HFFc6 (cell line): ENCODE measurements around the gene KIF5C. TPM values are rescaled to one million over a fixed set of nuclear protein-coding genes. Genes with fewer than 3 reads are reported as not detected.

Experiments
- DNase-seq: peaks from one replicate; pipeline ENCODE4 v3.0.0-alpha.2; 2018
- H3K27ac Mint-ChIP-seq: 2 replicates; pipeline ENCODE4 v1.8.0; 2020; ENCODE audit warnings: mild to moderate bottlenecking, mixed read lengths
- H3K27me3 Mint-ChIP-seq: 2 replicates; pipeline ENCODE4 v1.8.0; 2021; ENCODE audit warnings: mild to moderate bottlenecking, moderate library complexity, mixed read lengths; ENCODE audit not compliant: insufficient read depth
- H3K36me3 Mint-ChIP-seq: 2 replicates; pipeline ENCODE4 v1.8.0; 2021; ENCODE audit warnings: low read depth, mixed read lengths
- H3K4me1 Mint-ChIP-seq: 2 replicates; pipeline ENCODE4 v1.8.0; 2020; ENCODE audit warnings: low read depth, mixed read lengths
- H3K4me3 Mint-ChIP-seq: 2 replicates; pipeline ENCODE4 v1.8.0; 2020; ENCODE audit warnings: mild to moderate bottlenecking, moderate library complexity, mixed read lengths
- H3K9me3 Mint-ChIP-seq: 2 replicates; pipeline ENCODE4 v1.8.0; 2020; ENCODE audit warnings: mild to moderate bottlenecking, mixed read lengths
- CTCF ChIP-seq: fragments of 200-600 bp; sonication (generic); IDR thresholded peaks from 2 replicates; pipeline ENCODE4 v1.5.0; 2021; ENCODE audit warnings: antibody characterized with exemption, mild to moderate bottlenecking
- total RNA-seq, 6 experiments: library from RNA; stranded (reverse); fragmentation: NEBNext Ultra II Directional; extraction: Animal tissue kit (Norgen Biotek cat#: 25700); gene quantifications; 2 replicates in 1 of 6; 3 replicates in 5 of 6; pipeline ENCODE4 v1.2.3, GENCODE V29; 2021

The KIF5C gene
- total RNA-seq, 6 experiments from 2014 or later, result 0.38 to 1.0 (median 0.54) TPM

- Mint-ChIP-seq H3K4me1 (peaks cover 39% of the 10 kb centered on the region), H3K9me3 (no peaks in the 10 kb centered on the region), H3K27ac (no peak overlapping the region), H3K27me3 (no peaks in the 10 kb centered on the region; the same call in 1 of the 2 replicates), H3K36me3 (no peaks in the 10 kb centered on the region), H3K4me3 (no peak overlapping the region)
- no peak for DNase-seq
- no peak for TF ChIP-seq CTCF
Observed at GRCh38 chr2:149021761-149022160, 146.7 kb downstream of the KIF5C start.

- TF ChIP-seq CTCF, result no peak
- Mint-ChIP-seq H3K27me3 (no peaks in the 10 kb centered on the region), H3K4me3 (no peak overlapping the region), H3K4me1 (peaks cover 30% of the 10 kb centered on the region), H3K27ac (no peak overlapping the region), H3K36me3 (no peaks in the 10 kb centered on the region), H3K9me3 (no peaks in the 10 kb centered on the region)
- no peak for DNase-seq
Observed at GRCh38 chr2:149023091-149023490, 148.1 kb downstream of the KIF5C start.

- no peaks in the 10 kb centered on the region for H3K36me3 Mint-ChIP-seq
- H3K4me1 Mint-ChIP-seq, result peaks cover 24% of the 10 kb centered on the region
- H3K9me3 Mint-ChIP-seq, result no peaks in the 10 kb centered on the region
- DNase-seq, result no peak
- H3K27me3 Mint-ChIP-seq, result peaks cover 6% of the 10 kb centered on the region; the same call in 1 of the 2 replicates
- no peak overlapping the region for H3K27ac Mint-ChIP-seq
- TF ChIP-seq CTCF, result no peak
- H3K4me3 Mint-ChIP-seq, result no peak overlapping the region
Observed at GRCh38 chr2:149027590-149028250, 152.7 kb downstream of the KIF5C start.

- DNase-seq, result no peak
- Mint-ChIP-seq H3K36me3 (no peaks in the 10 kb centered on the region), H3K9me3 (no peaks in the 10 kb centered on the region), H3K27me3 (peaks cover 6% of the 10 kb centered on the region), H3K4me1 (peaks cover 24% of the 10 kb centered on the region), H3K27ac (no peak overlapping the region), H3K4me3 (no peak overlapping the region)
- TF ChIP-seq CTCF, result no peak
Observed at GRCh38 chr2:149028377-149028776, 153.3 kb downstream of the KIF5C start.

DNA sequence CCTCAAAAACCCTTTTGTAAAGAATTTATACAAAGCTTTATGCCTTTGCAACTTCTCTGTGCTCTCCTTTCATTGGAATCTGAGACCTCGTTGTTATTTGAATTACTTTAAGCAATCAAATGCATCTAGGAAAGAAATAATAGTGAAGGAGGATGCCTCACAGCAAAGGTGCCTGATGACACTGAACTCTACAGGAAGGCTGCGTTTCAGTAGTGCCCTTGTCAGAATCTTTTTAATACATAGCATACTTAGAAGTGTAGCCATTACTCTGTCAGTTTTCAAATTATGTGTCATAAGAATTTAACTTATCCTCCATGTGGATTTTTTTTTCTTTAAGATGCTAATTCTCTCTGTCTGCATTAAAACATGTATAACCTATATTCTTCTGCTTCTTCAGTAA lies 153.9 kb downstream of the KIF5C start:
- Mint-ChIP-seq H3K4me1 (peaks cover 24% of the 10 kb centered on the region), H3K9me3 (no peaks in the 10 kb centered on the region), H3K27me3 (peaks cover 6% of the 10 kb centered on the region), H3K36me3 (no peaks in the 10 kb centered on the region), H3K4me3 (no peak overlapping the region), H3K27ac (no peak overlapping the region)
- DNase-seq, result no peak
- TF ChIP-seq CTCF, result no peak
